Keratinocyte (primary cell): ENCODE measurements around the gene GADD45GIP1. TPM values are rescaled to one million over a fixed set of nuclear protein-coding genes. Genes with fewer than 3 reads are reported as not detected.
"Not testable (repeated sequence)": the region's sequence is repeated elsewhere in the genome, so short reads cannot be mapped to it uniquely, and the experiment has no call there.

Source experiments
- DNase-seq: peaks from one replicate; pipeline ENCODE4 v3.0.0-alpha.2; 2011; ENCODE audit warnings: low read depth, missing footprints, low spot score
- FAIRE-seq: peaks from 2 replicates; lab custom pipeline; 2011; peaks lifted over from hg19 to GRCh38; lab: Jason Lieb, UNC
- H2AFZ ChIP-seq: 2 replicates; pipeline ENCODE4 v1.6.0; 2012; ENCODE audit warnings: low read length, control low read depth, inconsistent platforms; ENCODE audit not compliant: control insufficient read depth
- H3K27ac ChIP-seq: 2 replicates; pipeline ENCODE4 v1.5.1; 2011; ENCODE audit warnings: low read length; ENCODE audit not compliant: control insufficient read depth, insufficient read depth
- H3K27me3 ChIP-seq: 3 replicates; pipeline ENCODE4 v1.6.0; 2011; ENCODE audit warnings: low read length; ENCODE audit not compliant: control insufficient read depth, insufficient read depth; ENCODE audit errors: extremely low read depth
- H3K36me3 ChIP-seq, 2 experiments: 2 replicates in 1 of 2; 3 replicates in 1 of 2; pipeline ENCODE4 v1.5.1; 2011; ENCODE audit warnings: low read length in 2 of 2, mild to moderate bottlenecking in 1 of 2; ENCODE audit not compliant: control insufficient read depth in 2 of 2, insufficient read depth in 2 of 2; ENCODE audit errors: extremely low read depth in 1 of 2
- H3K4me1 ChIP-seq: 3 replicates; pipeline ENCODE4 v1.5.1; 2011; ENCODE audit warnings: low read length; ENCODE audit not compliant: control insufficient read depth, insufficient read depth; ENCODE audit errors: extremely low read depth
- H3K4me2 ChIP-seq: 3 replicates; pipeline ENCODE4 v1.6.0; 2011; ENCODE audit warnings: low read depth, low read length; ENCODE audit not compliant: control insufficient read depth, insufficient read depth; ENCODE audit errors: extremely low read depth
- H3K4me3 ChIP-seq, 3 experiments: fragments of 200-600 bp in 1 of 3; sonication (generic) in 1 of 3; 2 replicates in 2 of 3; 3 replicates in 1 of 3; pipeline ENCODE4 v1.5.1; 2011 to 2016; ENCODE audit warnings: low read length in 3 of 3, mild to moderate bottlenecking in 3 of 3, control low read depth in 2 of 3, inconsistent platforms in 1 of 3, low read depth in 1 of 3, mixed read lengths in 1 of 3, mixed run types in 1 of 3, moderate library complexity in 1 of 3; ENCODE audit not compliant: control insufficient read depth in 2 of 3, insufficient read depth in 2 of 3; ENCODE audit errors: extremely low read depth in 1 of 3
- H3K79me2 ChIP-seq: 2 replicates; pipeline ENCODE4 v1.6.0; 2012; ENCODE audit warnings: low read length; ENCODE audit not compliant: control insufficient read depth, insufficient read depth
- H3K9ac ChIP-seq: 3 replicates; pipeline ENCODE4 v1.6.0; 2011; ENCODE audit warnings: low read length; ENCODE audit not compliant: control insufficient read depth, insufficient read depth; ENCODE audit errors: extremely low read depth
- H3K9me1 ChIP-seq: 3 replicates; pipeline ENCODE4 v1.6.0; 2011; ENCODE audit warnings: low read length; ENCODE audit not compliant: control insufficient read depth, insufficient read depth; ENCODE audit errors: extremely low read depth
- H3K9me3 ChIP-seq: 2 replicates; pipeline ENCODE4 v1.5.1; 2012; ENCODE audit warnings: low read depth, low read length; ENCODE audit not compliant: control insufficient read depth
- H4K20me1 ChIP-seq: 3 replicates; pipeline ENCODE4 v1.6.0; 2011; ENCODE audit warnings: low read length; ENCODE audit not compliant: control insufficient read depth, insufficient read depth; ENCODE audit errors: extremely low read depth
- EZH2 ChIP-seq: IDR thresholded peaks from one replicate; pipeline ENCODE4 v1.6.1; 2012; ENCODE audit warnings: inconsistent platforms, mild to moderate bottlenecking, low read length, moderate library complexity
- dilution Hi-C: fragments of 300-500 bp; cut with MboI; formaldehyde crosslinking; loops from one replicate; pipeline ENCODE4 v1.7.0; 2020; ENCODE audit warnings: low sequenced_read_pairs; ENCODE audit not compliant: extremely low pct_ligation_motif_present
- polyA plus RNA-seq, 5 experiments: library from polyadenylated mRNA; depleted of rRNA in 3 of 5; stranded (reverse) in 3 of 5; stranded (forward) in 1 of 5; unstranded in 1 of 5; fragments of >200 nt; gene quantifications; 1 replicate in 1 of 5; 2 replicates in 3 of 5; 3 replicates in 1 of 5; pipeline versions ENCODE4 v1.2.1 to v1.2.3, GENCODE V29; 2011 to 2012; ENCODE audit warnings: missing spikeins in 2 of 5, low read depth in 1 of 5, low replicate concordance in 1 of 5
- TF ChIP-seq, protein P1 (sequence below), 3 experiments: IDR thresholded peaks in 1 of 3; conservative IDR thresholded peaks in 1 of 3; optimal IDR thresholded peaks in 1 of 3; 2 replicates in 2 of 3; 3 replicates in 1 of 3; pipeline versions ENCODE3 to v1.5.1; 2011; ENCODE audit warnings: low read length in 3 of 3, mild to moderate bottlenecking in 3 of 3, moderate library complexity in 2 of 3, control low read depth in 1 of 3, inconsistent platforms in 1 of 3; ENCODE audit not compliant: insufficient read depth in 2 of 3; ENCODE audit errors: extremely low read depth in 1 of 3

Gene GADD45GIP1
- polyA plus RNA-seq, 1 donor (not counting 4 experiments of a cell fraction or from before 2014, with no cell fraction given) = 35.5 TPM

DNA sequence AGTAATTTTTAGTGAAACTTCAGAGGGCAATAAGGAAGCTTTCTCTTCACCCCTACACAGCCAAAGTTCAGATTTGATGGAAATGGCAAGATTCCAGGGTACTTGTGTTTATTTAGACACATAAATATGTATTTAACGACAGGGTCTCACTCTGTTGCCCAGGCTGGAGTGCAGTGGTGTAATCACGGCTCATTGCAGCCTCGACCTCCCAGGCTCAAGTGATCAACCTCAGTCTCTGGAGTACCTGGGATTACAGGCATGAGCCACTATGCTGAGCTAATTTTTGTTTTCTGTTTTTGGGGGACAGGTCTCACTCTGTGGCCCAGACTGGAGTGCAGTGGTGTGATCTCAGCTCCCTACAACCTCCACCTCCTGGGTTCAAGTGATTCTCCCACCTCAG, 36.0 kb downstream of the GADD45GIP1 start:
- dilution Hi-C loops = no loop called here

GRCh38 chr19:12918253-12918652, 38.8 kb downstream of the GADD45GIP1 start:
- no peak for FAIRE-seq
- TF ChIP-seq EZH2 = no peak
- TF ChIP-seq, protein P1, sequence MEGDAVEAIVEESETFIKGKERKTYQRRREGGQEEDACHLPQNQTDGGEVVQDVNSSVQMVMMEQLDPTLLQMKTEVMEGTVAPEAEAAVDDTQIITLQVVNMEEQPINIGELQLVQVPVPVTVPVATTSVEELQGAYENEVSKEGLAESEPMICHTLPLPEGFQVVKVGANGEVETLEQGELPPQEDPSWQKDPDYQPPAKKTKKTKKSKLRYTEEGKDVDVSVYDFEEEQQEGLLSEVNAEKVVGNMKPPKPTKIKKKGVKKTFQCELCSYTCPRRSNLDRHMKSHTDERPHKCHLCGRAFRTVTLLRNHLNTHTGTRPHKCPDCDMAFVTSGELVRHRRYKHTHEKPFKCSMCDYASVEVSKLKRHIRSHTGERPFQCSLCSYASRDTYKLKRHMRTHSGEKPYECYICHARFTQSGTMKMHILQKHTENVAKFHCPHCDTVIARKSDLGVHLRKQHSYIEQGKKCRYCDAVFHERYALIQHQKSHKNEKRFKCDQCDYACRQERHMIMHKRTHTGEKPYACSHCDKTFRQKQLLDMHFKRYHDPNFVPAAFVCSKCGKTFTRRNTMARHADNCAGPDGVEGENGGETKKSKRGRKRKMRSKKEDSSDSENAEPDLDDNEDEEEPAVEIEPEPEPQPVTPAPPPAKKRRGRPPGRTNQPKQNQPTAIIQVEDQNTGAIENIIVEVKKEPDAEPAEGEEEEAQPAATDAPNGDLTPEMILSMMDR (optimal IDR thresholded peaks at IDR 0.05 in 1 of 3, IDR thresholded peaks at IDR 0.05 in 1 of 3, conservative IDR thresholded peaks at IDR 0.05 in 1 of 3; ENCODE audit: extremely low read depth in 1 of 3, insufficient read depth in 2 of 3, low read length in 3 of 3) = no peak
- dilution Hi-C loops = no loop called here
- H3K27ac ChIP-seq = no peak overlapping the region
- H3K4me3 ChIP-seq = no peak overlapping the region
- no peaks in the 10 kb centered on the region for H3K27me3 ChIP-seq
- H2AFZ ChIP-seq = no peak overlapping the region
- no peaks in the 10 kb centered on the region for H3K9me3 ChIP-seq
- no peaks in the 10 kb centered on the region for H4K20me1 ChIP-seq
- no peak overlapping the region for H3K4me2 ChIP-seq
- peaks cover 6% of the 10 kb centered on the region for H3K4me1 ChIP-seq
- peaks cover 7 to 9% of the 10 kb centered on the region in 2 experiments for H3K36me3 ChIP-seq
- H3K9me1 ChIP-seq = no peaks in the 10 kb centered on the region
- DNase-seq = no peak
- H3K79me2 ChIP-seq = no peaks in the 10 kb centered on the region
- H3K9ac ChIP-seq = no peak overlapping the region

More for the DNA sequence above, 36.0 kb downstream of the GADD45GIP1 start:
- no peaks in the 10 kb centered on the region for H4K20me1 ChIP-seq
- H3K9me1 ChIP-seq = no peaks in the 10 kb centered on the region
- H3K9ac ChIP-seq = no peak overlapping the region
- H3K79me2 ChIP-seq = no peaks in the 10 kb centered on the region
- no peaks in the 10 kb centered on the region for H3K9me3 ChIP-seq
- H3K4me3 ChIP-seq = no peak overlapping the region
- H3K27ac ChIP-seq = no peak overlapping the region
- H3K36me3 ChIP-seq = peaks cover 18 to 23% of the 10 kb centered on the region in 2 experiments
- H2AFZ ChIP-seq = no peak overlapping the region
- no peaks in the 10 kb centered on the region for H3K27me3 ChIP-seq
- no peak for DNase-seq
- no peak overlapping the region for H3K4me2 ChIP-seq
- FAIRE-seq = no peak
- peaks cover 4% of the 10 kb centered on the region for H3K4me1 ChIP-seq
- TF ChIP-seq EZH2 = no peak
- TF ChIP-seq, protein P1 (optimal IDR thresholded peaks at IDR 0.05 in 1 of 3, IDR thresholded peaks at IDR 0.05 in 1 of 3, conservative IDR thresholded peaks at IDR 0.05 in 1 of 3; ENCODE audit: extremely low read depth in 1 of 3, insufficient read depth in 2 of 3, low read length in 3 of 3) = no peak

DNA sequence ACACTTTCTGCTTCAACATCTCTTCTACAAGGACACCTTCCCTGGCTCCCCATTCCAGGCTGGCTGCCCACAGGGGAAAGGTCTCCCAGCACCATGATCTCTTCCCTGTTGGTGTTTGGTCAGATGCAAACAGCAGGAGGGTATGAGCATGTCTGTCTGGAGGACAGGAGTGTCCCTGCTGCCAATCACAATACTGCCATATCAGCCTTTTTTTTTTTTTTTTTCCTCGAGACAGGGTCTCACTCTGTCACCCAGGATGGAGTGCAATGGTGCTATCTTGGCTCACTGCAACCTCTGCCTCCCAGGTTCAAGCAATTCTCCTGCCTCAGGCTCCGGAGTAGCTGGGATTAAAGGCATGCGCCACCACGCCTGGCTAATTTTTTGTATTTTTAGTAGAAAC, 41.2 kb downstream of the GADD45GIP1 start:
- H3K9me1 ChIP-seq, DNase-seq, dilution Hi-C loops, H3K4me3 ChIP-seq, H3K9ac ChIP-seq, H3K79me2 ChIP-seq, H3K4me2 ChIP-seq, H4K20me1 ChIP-seq, H3K27ac ChIP-seq, FAIRE-seq, H3K27me3 ChIP-seq, H2AFZ ChIP-seq, H3K9me3 ChIP-seq, H3K36me3 ChIP-seq: not testable (repeated sequence)
- H3K4me1 ChIP-seq = peaks cover 12% of the 10 kb centered on the region
